Fibroblast of lung (primary cell): ENCODE measurements around the gene POU2AF2.

Experiments
- CTCF ChIP-seq, 2 donors: IDR thresholded peaks in 1 of 2; conservative IDR thresholded peaks in 1 of 2; 1 replicate in 1 of 2; 2 replicates in 1 of 2; pipeline ENCODE4 v1.5.1; 2011 to 2012; ENCODE audit warnings: low read length in 2 of 2, control low read depth in 1 of 2, inconsistent platforms in 1 of 2, low read depth in 1 of 2, mild to moderate bottlenecking in 1 of 2
- EZH2 ChIP-seq: IDR thresholded peaks from 2 replicates; pipeline ENCODE4 v1.5.1; 2012; ENCODE audit warnings: low read length, control low read depth, mild to moderate bottlenecking; ENCODE audit errors: missing control alignments

DNA sequence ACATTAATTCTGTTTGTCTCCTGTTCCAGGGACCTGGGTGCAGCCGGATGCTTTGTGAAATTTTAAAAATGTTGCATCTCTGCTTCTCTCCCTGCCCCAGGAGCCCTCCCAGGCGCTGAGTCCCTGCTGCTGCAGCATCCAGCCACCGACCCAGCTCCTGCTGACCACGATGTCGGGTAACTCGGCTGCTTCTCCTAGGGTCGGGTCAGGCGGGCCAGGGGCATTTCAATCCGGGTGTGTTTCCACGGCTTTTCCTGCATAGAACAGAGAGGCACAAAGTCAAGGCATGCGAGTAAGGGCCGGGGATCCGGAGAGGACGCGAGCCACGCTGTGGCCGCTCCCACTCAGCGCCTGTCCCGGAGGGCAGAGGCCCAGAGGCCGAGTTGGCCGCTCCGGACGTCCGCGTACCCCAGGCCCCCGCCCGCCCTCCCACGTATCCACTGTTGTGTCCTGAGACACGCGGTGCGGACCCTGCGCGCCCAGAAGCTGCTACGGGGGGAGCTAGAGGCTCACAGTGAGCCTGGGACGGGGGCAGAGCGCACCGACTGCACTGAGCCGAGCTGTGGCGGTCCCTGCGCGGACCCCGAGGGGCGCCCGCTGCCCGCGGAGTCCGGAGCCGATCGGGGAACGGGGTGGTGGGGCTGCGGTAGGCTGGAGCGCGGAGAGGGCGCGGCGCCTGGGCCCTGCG, 53.0 kb downstream of the POU2AF2 start, which contains the start of gene POU2AF3:
- no peak for TF ChIP-seq CTCF (conservative IDR thresholded peaks at IDR 0.05 in 1 of 2, IDR thresholded peaks at IDR 0.05 in 1 of 2; ENCODE audit: low read depth in 1 of 2, low read length in 2 of 2)
- TF ChIP-seq EZH2, result no peak
